Memory B cell (primary cell): ENCODE results near the gene ST14.

Source experiments
- ATAC-seq: fragments of 150-1000 bp; cut with Tn5 transposase; 2 replicates; pipeline ENCODE4 v1.10.0; 2021; ENCODE audit warnings: low read depth, mild to moderate bottlenecking, moderate library complexity
- DNase-seq, 2 donors: peaks; one replicate each; pipeline ENCODE4 v3.0.0; 2022; ENCODE audit warnings: low spot score in 2 of 2
- H3K27ac Mint-ChIP-seq: one replicate; pipeline ENCODE4 v1.8.0; 2022; ENCODE audit warnings: mild to moderate bottlenecking, moderate library complexity, mixed read lengths
- H3K27me3 Mint-ChIP-seq: one replicate; pipeline ENCODE4 v1.8.0; 2022; ENCODE audit warnings: mixed read lengths
- H3K36me3 Mint-ChIP-seq: one replicate; pipeline ENCODE4 v1.8.0; 2022; ENCODE audit warnings: mild to moderate bottlenecking, mixed read lengths
- H3K4me1 Mint-ChIP-seq: one replicate; pipeline ENCODE4 v1.8.0; 2022; ENCODE audit warnings: mixed read lengths
- H3K4me3 Mint-ChIP-seq: one replicate; pipeline ENCODE4 v1.8.0; 2022; ENCODE audit warnings: mild to moderate bottlenecking, moderate library complexity, mixed read lengths
- H3K9me3 Mint-ChIP-seq: one replicate; pipeline ENCODE4 v1.8.0; 2022; ENCODE audit warnings: mixed read lengths

The ST14 gene

GRCh38 chr11:130208241-130209127 lies 48.9 kb downstream of the ST14 start:
- DNase-seq (no peak), ATAC-seq (no peak)
- Mint-ChIP-seq H3K27me3 (no peaks in the 10 kb centered on the region), H3K27ac (no peak overlapping the region), H3K9me3 (no peaks in the 10 kb centered on the region), H3K4me1 (peaks cover under 1% of the 10 kb centered on the region), H3K4me3 (no peak overlapping the region), H3K36me3 (peaks cover 13% of the 10 kb centered on the region)

- H3K4me3 Mint-ChIP-seq: no peak overlapping the region
- no peak for DNase-seq
- H3K9me3 Mint-ChIP-seq: no peaks in the 10 kb centered on the region
Measured at GRCh38 chr11:130209128-130209932, 49.7 kb downstream of the ST14 start.

GRCh38 chr11:130209954-130210854 lies 50.6 kb downstream of the ST14 start:
- no peak overlapping the region for H3K27ac Mint-ChIP-seq
- no peaks in the 10 kb centered on the region for H3K27me3 Mint-ChIP-seq
- H3K4me3 Mint-ChIP-seq: no peak overlapping the region
- H3K36me3 Mint-ChIP-seq: peaks cover 11% of the 10 kb centered on the region
- no peaks in the 10 kb centered on the region for H3K9me3 Mint-ChIP-seq
- ATAC-seq: no peak
- H3K4me1 Mint-ChIP-seq: no peaks in the 10 kb centered on the region
- DNase-seq: no peak

More at GRCh38 chr11:130209128-130209932, 49.7 kb downstream of the ST14 start:
- no peak for ATAC-seq
- Mint-ChIP-seq H3K27ac (no peak overlapping the region), H3K27me3 (no peaks in the 10 kb centered on the region), H3K36me3 (peaks cover 13% of the 10 kb centered on the region), H3K4me1 (no peaks in the 10 kb centered on the region)

GRCh38 chr11:130211144-130211543 lies 51.6 kb downstream of the ST14 start:
- no peak for ATAC-seq
- no peaks in the 10 kb centered on the region for H3K4me1 Mint-ChIP-seq

GRCh38 chr11:130211781-130212401 lies 52.3 kb downstream of the ST14 start:
- H3K4me3 Mint-ChIP-seq: no peak overlapping the region
- peaks cover 6% of the 10 kb centered on the region for H3K36me3 Mint-ChIP-seq
- DNase-seq (no peak), ATAC-seq (no peak)
- H3K4me1 Mint-ChIP-seq: no peaks in the 10 kb centered on the region
- H3K27me3 Mint-ChIP-seq: no peaks in the 10 kb centered on the region
- no peaks in the 10 kb centered on the region for H3K9me3 Mint-ChIP-seq
- H3K27ac Mint-ChIP-seq: no peak overlapping the region

More at GRCh38 chr11:130211144-130211543, 51.6 kb downstream of the ST14 start:
- Mint-ChIP-seq H3K27me3 (no peaks in the 10 kb centered on the region), H3K4me3 (no peak overlapping the region), H3K9me3 (no peaks in the 10 kb centered on the region), H3K27ac (no peak overlapping the region), H3K36me3 (peaks cover 6% of the 10 kb centered on the region)
- DNase-seq: no peak

GRCh38 chr11:130212431-130212961 lies 52.9 kb downstream of the ST14 start:
- DNase-seq: no peak

GRCh38 chr11:130213143-130213978 lies 53.8 kb downstream of the ST14 start:
- ATAC-seq: peak; percentile 93
- H3K4me3 Mint-ChIP-seq: no peak overlapping the region
- H3K4me1 Mint-ChIP-seq: peaks cover 2% of the 10 kb centered on the region
- peaks cover 4% of the 10 kb centered on the region for H3K36me3 Mint-ChIP-seq
- DNase-seq: peak; percentile 75 to 84
- no peak overlapping the region for H3K27ac Mint-ChIP-seq
- no peaks in the 10 kb centered on the region for H3K27me3 Mint-ChIP-seq
- no peaks in the 10 kb centered on the region for H3K9me3 Mint-ChIP-seq

More at GRCh38 chr11:130212431-130212961, 52.9 kb downstream of the ST14 start:
- Mint-ChIP-seq H3K4me1 (peaks cover under 1% of the 10 kb centered on the region), H3K4me3 (no peak overlapping the region), H3K27ac (no peak overlapping the region), H3K9me3 (no peaks in the 10 kb centered on the region), H3K36me3 (peaks cover 5% of the 10 kb centered on the region), H3K27me3 (no peaks in the 10 kb centered on the region)
- ATAC-seq: peak; percentile 17

- ATAC-seq (no peak), DNase-seq (no peak)
- H3K36me3 Mint-ChIP-seq: peaks cover 2% of the 10 kb centered on the region
- no peak overlapping the region for H3K4me3 Mint-ChIP-seq
- H3K4me1 Mint-ChIP-seq: peaks cover 2% of the 10 kb centered on the region
- no peaks in the 10 kb centered on the region for H3K9me3 Mint-ChIP-seq
- no peaks in the 10 kb centered on the region for H3K27me3 Mint-ChIP-seq
- H3K27ac Mint-ChIP-seq: no peak overlapping the region
Measured at GRCh38 chr11:130213979-130214281, 54.3 kb downstream of the ST14 start.

- Mint-ChIP-seq H3K4me3 (no peak overlapping the region), H3K9me3 (no peaks in the 10 kb centered on the region), H3K27ac (no peak overlapping the region), H3K4me1 (peaks cover 2% of the 10 kb centered on the region), H3K27me3 (no peaks in the 10 kb centered on the region), H3K36me3 (no peaks in the 10 kb centered on the region)
- DNase-seq: no peak
- ATAC-seq: no peak
Measured at GRCh38 chr11:130214861-130215530, 55.4 kb downstream of the ST14 start.

GRCh38 chr11:130215531-130216220 lies 56.1 kb downstream of the ST14 start:
- H3K4me3 Mint-ChIP-seq: no peak overlapping the region
- no peaks in the 10 kb centered on the region for H3K27me3 Mint-ChIP-seq
- H3K4me1 Mint-ChIP-seq: peaks cover 4% of the 10 kb centered on the region
- H3K9me3 Mint-ChIP-seq: no peaks in the 10 kb centered on the region
- no peaks in the 10 kb centered on the region for H3K36me3 Mint-ChIP-seq
- H3K27ac Mint-ChIP-seq: no peak overlapping the region
- DNase-seq (no peak), ATAC-seq (no peak)

GRCh38 chr11:130216221-130216550 lies 56.6 kb downstream of the ST14 start:
- H3K4me1 Mint-ChIP-seq: peaks cover 5% of the 10 kb centered on the region
- H3K36me3 Mint-ChIP-seq: no peaks in the 10 kb centered on the region
- no peak overlapping the region for H3K27ac Mint-ChIP-seq
- H3K27me3 Mint-ChIP-seq: no peaks in the 10 kb centered on the region
- DNase-seq: no peak
- ATAC-seq: no peak
- H3K9me3 Mint-ChIP-seq: no peaks in the 10 kb centered on the region
- no peak overlapping the region for H3K4me3 Mint-ChIP-seq
